Cardiac muscle cell (in vitro differentiated cells and primary cell): ENCODE data around the gene CDH4. TPM values are rescaled to one million over a fixed set of nuclear protein-coding genes. Genes with fewer than 3 reads are reported as not detected.

Experiments used
- DNase-seq, 2 donors: peaks; one replicate each; pipeline versions ENCODE4 v3.0.0 to v3.0.0-alpha.2; 2010 to 2017; ENCODE audit warnings: low read depth in 1 of 2, low spot score in 1 of 2
- H3K27ac ChIP-seq: fragments of 200-600 bp; sonication (generic); 2 replicates; pipeline ENCODE4 v1.5.1; 2016
- H3K27me3 ChIP-seq: fragments of 200-600 bp; sonication (generic); 2 replicates; pipeline ENCODE4 v1.6.0; 2016; ENCODE audit warnings: control low read depth
- H3K36me3 ChIP-seq: fragments of 200-600 bp; sonication (generic); 2 replicates; pipeline ENCODE4 v1.5.1; 2016; ENCODE audit warnings: control low read depth
- H3K4me1 ChIP-seq: fragments of 200-600 bp; sonication (generic); 2 replicates; pipeline ENCODE4 v1.8.1; 2017; ENCODE audit warnings: low read depth, mild to moderate bottlenecking, mixed run types
- H3K4me3 ChIP-seq: fragments of 200-600 bp; sonication (generic); 2 replicates; pipeline ENCODE4 v1.5.1; 2016; ENCODE audit warnings: mild to moderate bottlenecking
- H3K9me3 ChIP-seq: fragments of 200-600 bp; sonication (generic); 2 replicates; pipeline ENCODE4 v1.5.1; 2017; ENCODE audit warnings: low read depth, mild to moderate bottlenecking, control low read depth
- CTCF ChIP-seq: IDR thresholded peaks from 2 replicates; pipeline ENCODE4 v1.5.1; 2012; ENCODE audit warnings: low read depth, mild to moderate bottlenecking, low read length
- polyA plus RNA-seq: library from polyadenylated mRNA; unstranded; fragments of >200 nt; fragmentation: Nextera tagmentation; extraction: Ambion mirVana; gene quantifications from 2 replicates; pipeline ENCODE4 v1.2.1, GENCODE V29; 2016
- total RNA-seq: library from RNA; depleted of rRNA; stranded (reverse); fragments of >200 nt; gene quantifications from 2 replicates; pipeline ENCODE4 v1.2.3, GENCODE V29; 2016

The CDH4 gene
- total and polyA plus RNA-seq, 2 experiments from 2014 or later, result 0.43 to 0.80 TPM

GRCh38 chr20:61638802-61639585 is 386.9 kb downstream of the CDH4 start:
- H3K9me3 ChIP-seq, result no peaks in the 10 kb centered on the region
- no peak for DNase-seq
- TF ChIP-seq CTCF, result no peak
- H3K36me3 ChIP-seq, result no peaks in the 10 kb centered on the region
- H3K4me1 ChIP-seq, result no peaks in the 10 kb centered on the region
- no peak overlapping the region for H3K27ac ChIP-seq
- no peak overlapping the region for H3K4me3 ChIP-seq
- no peaks in the 10 kb centered on the region for H3K27me3 ChIP-seq

- no peak for DNase-seq
- no peak for TF ChIP-seq CTCF
- Histone ChIP-seq H3K9me3 (no peaks in the 10 kb centered on the region), H3K27me3 (no peaks in the 10 kb centered on the region), H3K36me3 (no peaks in the 10 kb centered on the region), H3K4me3 (no peak overlapping the region), H3K27ac (no peak overlapping the region), H3K4me1 (no peaks in the 10 kb centered on the region)
These were observed 388.2 kb downstream of the CDH4 start for GRCh38 chr20:61640131-61640870.

DNA sequence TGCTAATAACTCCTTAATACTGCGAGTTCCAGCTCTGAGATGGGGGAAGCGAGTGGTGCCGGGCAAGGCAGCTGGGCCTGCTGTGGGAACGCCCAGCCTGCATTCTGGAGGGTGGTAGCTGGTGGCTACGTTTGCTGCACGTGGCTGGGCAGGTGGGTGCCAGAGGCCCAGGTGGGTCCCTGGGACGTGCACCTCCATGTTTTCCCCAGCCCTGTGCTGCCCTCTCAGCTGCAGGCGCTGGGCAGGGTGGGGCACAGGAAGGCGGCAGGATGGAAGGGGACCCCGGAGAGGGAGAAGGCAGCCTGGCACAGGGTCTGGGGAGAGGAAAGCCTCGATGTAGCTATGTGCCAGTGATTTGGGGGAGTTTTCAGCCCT is 388.8 kb downstream of the CDH4 start:
- H3K27me3 ChIP-seq, result no peaks in the 10 kb centered on the region
- H3K4me3 ChIP-seq, result no peak overlapping the region
- no peaks in the 10 kb centered on the region for H3K9me3 ChIP-seq
- TF ChIP-seq CTCF, result no peak
- H3K36me3 ChIP-seq, result no peaks in the 10 kb centered on the region
- no peaks in the 10 kb centered on the region for H3K4me1 ChIP-seq
- no peak for DNase-seq
- H3K27ac ChIP-seq, result no peak overlapping the region

DNA sequence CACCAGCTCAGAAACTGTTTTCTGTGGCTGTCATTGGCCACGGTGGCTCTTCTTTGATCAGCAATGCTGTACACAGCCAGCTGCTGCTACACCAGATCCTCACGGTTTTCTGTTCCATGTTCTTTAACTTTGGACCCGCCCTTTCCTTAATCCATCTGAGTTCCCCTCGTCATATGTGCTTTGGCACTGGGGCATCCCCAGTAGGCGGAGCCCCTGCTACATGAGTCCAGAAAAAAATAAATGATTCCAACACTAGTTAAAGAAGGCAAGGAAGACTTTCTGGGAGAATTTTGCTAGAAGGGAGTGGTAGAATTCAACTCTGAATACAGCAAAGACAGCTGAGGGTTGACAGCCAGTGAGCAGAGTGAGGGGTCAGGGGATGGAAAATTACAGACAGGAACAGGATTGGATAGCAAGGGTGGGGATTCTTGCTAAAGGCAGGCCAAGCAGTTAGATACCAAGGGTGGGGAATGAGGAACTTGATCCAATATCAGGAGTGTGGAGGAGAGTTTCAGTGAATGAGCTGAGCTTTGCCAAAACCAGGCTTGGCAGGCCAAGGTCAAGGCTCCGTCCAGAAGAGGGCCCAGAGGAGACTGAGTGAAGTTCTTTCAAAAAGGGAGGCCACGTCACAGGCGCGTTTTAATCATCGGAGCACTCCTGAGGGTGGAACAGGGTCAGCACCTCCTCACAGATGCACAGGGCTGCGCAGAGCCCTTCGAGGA is 391.8 kb downstream of the CDH4 start:
- Histone ChIP-seq H3K4me3 (no peak overlapping the region), H3K9me3 (no peaks in the 10 kb centered on the region), H3K36me3 (no peaks in the 10 kb centered on the region), H3K27me3 (no peaks in the 10 kb centered on the region), H3K4me1 (no peaks in the 10 kb centered on the region), H3K27ac (no peak overlapping the region)
- DNase-seq, result no peak
- TF ChIP-seq CTCF, result no peak

DNA sequence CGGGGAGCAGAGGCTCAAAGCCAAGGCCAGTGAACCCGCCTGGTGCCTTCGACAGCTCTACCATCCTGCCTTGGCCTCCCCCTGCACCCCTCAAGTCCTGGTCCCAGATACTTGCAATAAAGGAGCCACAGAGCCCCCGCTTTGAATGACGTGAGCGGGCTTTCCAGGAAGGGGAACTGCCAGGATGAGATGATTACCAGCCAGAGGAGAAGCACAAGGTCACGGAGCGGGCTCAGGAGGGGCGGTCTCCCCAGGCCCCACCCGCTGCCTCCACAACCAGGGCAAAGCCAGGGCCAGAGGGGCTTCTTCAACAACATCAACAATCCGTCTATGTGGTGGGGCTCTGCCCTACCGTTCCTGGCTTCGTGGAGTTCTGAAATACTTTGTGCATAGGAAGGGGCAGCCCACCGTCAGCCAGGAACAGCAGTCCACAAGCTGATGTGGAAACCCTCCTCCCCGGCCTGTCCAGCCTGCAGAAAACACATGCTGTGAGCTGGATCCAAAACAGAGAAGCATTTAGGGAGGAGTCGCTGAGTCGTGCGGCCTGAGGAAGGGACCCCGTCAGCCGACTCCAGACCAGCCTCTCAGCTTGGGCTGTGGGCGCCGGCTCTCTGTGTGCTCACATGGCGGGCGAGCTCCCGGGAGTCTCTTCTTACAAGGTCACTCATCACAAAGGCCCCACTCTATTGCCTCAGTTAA is 392.5 kb downstream of the CDH4 start:
- Histone ChIP-seq H3K4me3 (no peak overlapping the region), H3K36me3 (no peaks in the 10 kb centered on the region), H3K27ac (no peak overlapping the region), H3K9me3 (no peaks in the 10 kb centered on the region), H3K4me1 (no peaks in the 10 kb centered on the region), H3K27me3 (no peaks in the 10 kb centered on the region)
- DNase-seq, result no peak
- TF ChIP-seq CTCF, result no peak
